ENCODE data around the gene DENND2C.

DNA sequence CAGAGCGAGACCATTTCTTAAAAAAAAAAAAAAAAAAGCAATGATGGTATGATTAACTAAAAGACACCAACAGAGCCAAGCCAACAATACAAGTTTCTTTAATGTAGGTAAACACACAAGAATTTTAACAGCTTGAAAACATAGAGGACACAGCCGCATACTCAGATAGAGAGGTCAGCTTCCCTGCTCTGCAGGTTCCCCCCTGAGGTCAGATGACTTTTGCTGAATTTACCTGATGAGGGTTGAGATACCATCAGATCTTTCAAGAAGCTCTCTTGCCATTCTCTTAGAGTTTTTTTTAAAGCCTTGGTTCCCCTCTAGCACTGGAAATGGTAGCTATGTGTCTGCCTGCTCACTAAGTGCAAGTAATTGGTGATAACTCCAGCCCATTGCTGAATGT, 119.5 kb downstream of the DENND2C start:
- TF ChIP-seq POLR2A (IDR thresholded peaks at IDR 0.05; ENCODE audit: low read length): no peak
- no peak for TF ChIP-seq GATA1 (IDR thresholded peaks at IDR 0.05; ENCODE audit: low read depth, low read length)

All from erythroblast (primary cell).